Fibroblast of skin of abdomen (primary cell): ENCODE data around the gene OOEP. TPM values are rescaled to one million over a fixed set of nuclear protein-coding genes. Genes with fewer than 3 reads are reported as not detected.
"Not testable (repeated sequence)": the region's sequence is repeated elsewhere in the genome, so short reads cannot be mapped to it uniquely, and the experiment has no call there.

ENCODE experiments used
- DNase-seq: peaks from one replicate; pipeline ENCODE4 v3.0.0-alpha.2; 2013
- polyA plus RNA-seq, 2 experiments: library from polyadenylated mRNA; unstranded; fragments of 120-200 nt; gene quantifications; one replicate each; pipeline ENCODE4 v1.2.1, GENCODE V29; 2013; ENCODE audit not compliant: insufficient read length in 2 of 2

Gene OOEP
- not detected for polyA plus RNA-seq (2013, experiment 1 of 2; ENCODE audit: insufficient read length)
- not detected for polyA plus RNA-seq (2013, experiment 2 of 2; ENCODE audit: insufficient read length)

DNA sequence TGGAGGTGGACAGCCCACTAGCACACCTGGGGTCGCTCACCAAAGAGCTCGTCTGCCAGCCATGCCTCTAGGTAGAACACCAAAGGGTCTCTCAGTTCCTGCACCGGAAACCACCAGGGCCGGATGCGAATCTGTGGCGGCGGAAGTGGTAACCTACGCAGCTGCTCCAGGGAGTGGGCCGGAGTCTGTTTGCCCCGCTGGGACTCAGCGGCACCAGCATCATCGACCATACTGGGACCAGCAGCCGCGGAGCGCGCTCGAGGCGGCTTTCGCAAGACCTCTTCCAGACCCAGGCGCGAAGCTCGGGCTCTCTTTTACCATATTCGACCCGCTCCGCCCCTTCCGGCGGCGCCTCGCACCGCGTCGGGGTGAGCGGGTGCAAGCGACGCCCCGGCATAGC, at the start of gene OOEP:
TSS of gene OOEP (minus strand) at position 335 of the 400 bp plus-strand sequence. CDS start at position 230, 105 bp downstream.
- no peak for DNase-seq

- peak; percentile 17 for DNase-seq
Observed at GRCh38 chr6:73418081-73418741, 48.5 kb upstream of the OOEP start.

GRCh38 chr6:73413102-73413501, 43.4 kb upstream of the OOEP start:
- DNase-seq, result no peak

DNA sequence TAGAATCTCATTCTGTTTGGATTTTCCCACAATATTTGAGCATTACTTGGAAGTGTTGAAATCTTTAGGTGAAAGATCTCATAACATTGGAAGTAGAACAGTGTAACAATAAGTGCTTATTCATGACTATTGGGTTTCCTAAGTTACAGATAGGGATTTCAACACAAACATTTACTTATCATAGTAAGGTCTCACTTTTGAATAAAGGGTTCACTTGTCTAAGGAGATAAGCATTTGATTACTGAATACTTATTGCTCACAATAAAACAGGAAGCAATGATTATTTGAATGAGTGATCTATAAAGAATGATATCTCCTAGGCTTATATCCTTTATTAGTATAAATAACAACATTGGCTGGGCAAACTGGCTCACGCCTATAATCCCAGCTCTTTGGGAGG, 39.7 kb upstream of the OOEP start:
- DNase-seq, result no peak

- no peak for DNase-seq
Observed at GRCh38 chr6:73400656-73401055, 31.0 kb upstream of the OOEP start.

- DNase-seq, result no peak
Observed at GRCh38 chr6:73395875-73396274, 26.2 kb upstream of the OOEP start.

- DNase-seq, result peak; percentile 34
Observed at GRCh38 chr6:73394577-73395354, 25.1 kb upstream of the OOEP start, which contains the start of gene DDX43. Gene DDX43 (plus strand): TSS chr6:73394828. CDS start chr6:73394906, 78 bp downstream.

- DNase-seq, result no peak
Observed at GRCh38 chr6:73393278-73393677, 23.6 kb upstream of the OOEP start.

DNA sequence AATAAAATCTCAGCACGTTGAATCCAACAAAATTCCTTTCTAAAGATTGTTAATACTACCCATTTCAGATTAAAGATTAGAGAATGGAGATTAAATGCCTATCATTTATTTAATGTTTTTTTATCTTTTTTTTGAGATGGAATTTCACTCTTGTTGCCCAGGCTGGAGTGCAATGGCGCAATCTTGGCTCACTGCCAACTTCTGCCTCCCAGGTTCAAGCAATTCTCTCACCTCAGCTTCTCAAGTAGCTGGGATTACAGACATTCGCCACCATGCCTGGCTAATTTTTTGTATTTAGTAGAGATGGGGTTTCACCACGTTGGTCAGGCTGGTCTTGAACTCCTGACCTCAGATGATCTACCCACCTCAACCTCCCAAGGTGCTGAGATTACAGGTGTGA, 22.5 kb upstream of the OOEP start:
- DNase-seq, result not testable (repeated sequence)

DNA sequence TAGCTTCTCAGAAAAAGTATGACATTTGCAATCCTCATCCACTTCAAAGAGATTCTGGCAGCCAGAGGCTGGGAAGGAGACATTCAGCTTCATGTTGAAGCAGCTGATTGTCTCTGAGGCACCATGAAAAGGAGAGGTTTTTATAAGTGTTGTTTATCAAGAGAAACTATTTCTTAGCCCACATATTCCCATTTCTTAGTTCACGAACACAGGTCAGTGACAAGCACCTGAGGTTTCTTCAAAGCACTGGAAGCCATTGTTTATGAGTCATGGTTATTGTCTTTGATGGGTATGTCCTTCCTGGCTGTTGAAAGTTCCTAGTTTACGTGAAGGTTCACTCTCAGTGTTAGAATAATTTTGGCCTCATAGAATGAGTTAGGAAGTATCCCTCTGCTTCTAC, 22.0 kb upstream of the OOEP start:
- DNase-seq, result no peak

DNA sequence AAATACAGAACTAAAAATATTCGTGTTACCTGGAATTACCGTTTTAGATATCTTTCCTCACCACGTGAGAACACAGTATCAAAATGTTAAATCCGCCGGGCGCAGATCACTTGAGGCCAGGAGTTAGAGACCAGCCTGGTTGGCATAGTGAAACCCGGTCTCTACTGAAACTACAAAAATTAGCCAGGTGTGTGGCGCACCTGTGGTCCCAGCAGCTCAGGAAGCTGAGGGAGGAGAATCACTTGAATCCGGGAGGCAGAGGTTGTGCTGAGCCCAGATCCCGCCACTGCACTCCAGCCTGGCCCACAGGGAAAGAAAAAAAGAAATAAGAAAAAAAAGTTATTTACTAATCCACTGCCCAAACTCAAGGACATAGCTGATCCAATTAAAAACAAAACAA, 20.2 kb upstream of the OOEP start:
- DNase-seq, result no peak

GRCh38 chr6:73388800-73389512, 19.3 kb upstream of the OOEP start:
- DNase-seq, result peak; percentile 58

GRCh38 chr6:73388433-73388799, 18.7 kb upstream of the OOEP start:
- no peak for DNase-seq

- DNase-seq, result no peak
Observed at GRCh38 chr6:73382462-73383113, 12.9 kb upstream of the OOEP start.

- not testable (repeated sequence) for DNase-seq
Observed at GRCh38 chr6:73381531-73381930, 11.8 kb upstream of the OOEP start.

GRCh38 chr6:73377225-73377624, 7.5 kb upstream of the OOEP start:
- DNase-seq, result no peak

DNA sequence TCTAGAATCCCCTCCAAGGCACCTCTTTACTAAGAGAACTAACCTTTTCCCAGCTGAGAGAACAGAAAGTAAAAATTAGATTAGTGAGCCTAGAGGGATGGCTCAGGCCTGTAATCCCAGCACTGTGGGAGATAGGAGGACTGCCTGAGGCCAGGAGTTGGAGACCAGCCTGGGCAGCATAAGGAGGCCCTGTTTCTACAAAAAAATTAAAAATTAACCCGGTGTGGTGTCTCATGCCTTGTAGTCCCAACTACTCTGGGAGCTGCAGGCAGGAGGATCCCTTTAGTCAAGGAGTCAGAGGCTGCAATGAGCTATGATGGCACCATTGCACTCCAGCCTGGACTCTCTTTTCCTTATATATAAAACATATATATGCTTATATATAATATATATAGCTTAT, 5.5 kb upstream of the OOEP start:
- DNase-seq, result no peak

DNA sequence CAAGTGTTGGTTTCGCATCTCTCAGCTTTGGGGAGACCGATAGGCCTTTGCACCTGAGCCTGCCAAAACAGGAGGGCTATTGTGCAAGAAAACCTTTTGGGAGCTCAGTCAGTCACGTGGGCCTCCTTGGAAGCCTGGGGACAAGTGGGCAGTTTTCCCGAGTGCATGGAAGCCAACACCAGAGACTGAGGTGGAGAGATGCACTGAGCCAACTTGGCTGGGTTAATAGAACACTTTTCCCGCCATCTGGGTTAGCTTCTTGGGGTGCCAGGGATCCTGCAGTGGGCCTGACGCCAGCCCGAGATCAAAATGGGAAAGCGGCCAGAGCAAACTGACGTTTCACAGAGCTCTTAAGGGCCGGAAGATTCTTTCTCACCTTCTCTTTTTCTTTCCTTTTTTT, 2.8 kb upstream of the OOEP start:
- no peak for DNase-seq

GRCh38 chr6:73371984-73372383, 2.3 kb upstream of the OOEP start:
- no peak for DNase-seq

DNA sequence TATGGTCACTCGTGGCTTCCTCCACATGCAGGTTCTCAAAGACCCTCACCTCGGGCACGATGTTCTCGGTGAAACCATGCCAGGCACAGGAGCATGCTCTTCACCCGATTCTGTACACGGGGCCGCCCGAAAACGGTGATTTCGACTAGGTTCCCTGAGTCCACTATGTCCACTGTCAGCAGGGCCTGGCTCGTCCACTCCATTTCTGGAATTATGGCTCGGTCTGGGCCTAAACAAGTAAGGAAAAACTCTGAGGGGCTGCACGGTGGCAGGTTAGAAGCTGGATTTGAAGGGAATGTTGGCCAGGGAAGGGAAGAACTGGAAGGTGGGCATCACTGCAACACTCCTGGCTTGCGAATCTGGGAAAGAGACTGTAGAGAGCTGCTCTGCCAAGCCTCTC, 540 bp downstream of the OOEP start:
- no peak for DNase-seq

DNA sequence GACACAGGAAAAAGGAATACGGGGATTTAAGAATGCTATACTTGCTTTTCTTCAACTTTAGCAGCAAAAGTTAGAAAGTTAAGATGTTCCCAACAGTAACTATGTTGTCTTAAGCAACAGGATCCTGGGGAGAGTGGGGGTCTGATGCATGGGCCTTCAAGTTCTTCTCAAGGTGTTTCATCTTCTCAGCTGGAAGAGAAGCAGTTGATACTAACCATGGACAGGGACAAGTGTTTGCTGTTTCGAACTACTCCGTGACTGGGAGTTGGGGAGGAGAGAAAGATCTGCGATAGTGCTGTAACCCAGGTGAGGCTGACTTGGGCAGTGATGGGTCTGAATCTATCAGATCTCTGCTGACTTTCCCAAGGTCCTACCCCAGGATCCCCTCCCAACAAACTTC, 1.0 kb downstream of the OOEP start:
- DNase-seq, result no peak

GRCh38 chr6:73367761-73368355, 1.8 kb downstream of the OOEP start:
- no peak for DNase-seq
